ENCODE results near the gene COX5B. TPM values are rescaled to one million over a fixed set of nuclear protein-coding genes. Genes with fewer than 3 reads are reported as not detected.
A peak's percentile ranks its signal among the peaks of the same experiment; 100 is the strongest.

The COX5B gene
- total RNA-seq, 1 donor from 2014 or later = 992 TPM

- DNase-seq (ENCODE audit: low spot score) = no peak
- intact Hi-C loops (cut with DNase I) = loop anchor here (1.0 to 10.0 kb wide), 3 partner anchors 15 to 1582 kb away; no protein-coding TSS in a partner anchor
These were observed 1.1 kb downstream of the COX5B start for GRCh38 chr2:97646977-97647376.

DNA sequence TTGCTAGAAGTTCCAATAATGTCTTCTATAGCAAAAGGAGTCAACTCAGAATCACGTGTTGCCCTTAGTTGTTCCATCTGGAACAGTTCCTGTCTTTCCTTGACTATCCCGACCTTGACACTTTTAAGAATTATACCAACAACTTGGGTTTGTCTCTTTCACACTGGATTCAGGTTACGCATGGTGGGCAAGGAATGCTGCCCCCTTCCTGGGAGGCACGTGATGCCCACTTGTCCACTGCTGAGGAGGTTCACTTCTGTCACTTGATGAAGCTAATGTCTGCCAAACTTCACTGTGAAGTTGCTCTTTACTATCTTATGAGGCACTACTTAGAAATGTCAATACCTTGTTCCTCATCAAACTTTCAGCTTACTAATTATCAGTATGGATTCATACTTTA, 5.3 kb downstream of the COX5B start:
- no peak for DNase-seq (ENCODE audit: low spot score)
- intact Hi-C loops (cut with DNase I) = no loop called here

DNA sequence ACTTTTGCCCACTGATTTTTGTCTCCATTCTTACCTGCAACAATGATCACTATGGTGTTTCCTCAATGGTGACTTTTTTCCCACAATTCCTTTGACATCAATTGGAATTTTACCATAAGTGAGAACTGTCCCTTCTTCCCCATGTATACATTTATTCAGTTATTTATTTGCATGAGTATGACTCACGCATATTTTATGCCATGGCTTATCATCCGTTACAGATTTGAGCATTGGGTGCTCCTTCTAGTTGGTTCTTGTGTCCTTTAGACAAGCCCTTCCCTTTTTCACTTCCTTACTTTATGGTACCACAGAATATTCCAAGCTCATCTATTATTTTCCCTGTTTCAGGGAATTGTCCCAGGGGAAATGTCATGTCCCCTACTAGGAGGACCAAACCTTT, 7.6 kb downstream of the COX5B start:
- intact Hi-C loops (cut with DNase I) = no loop called here
- no peak for DNase-seq (ENCODE audit: low spot score)

- DNase-seq (ENCODE audit: low spot score) = no peak
- intact Hi-C loops (cut with DNase I) = no loop called here
These were observed 8.0 kb downstream of the COX5B start for GRCh38 chr2:97653874-97654273.

DNA sequence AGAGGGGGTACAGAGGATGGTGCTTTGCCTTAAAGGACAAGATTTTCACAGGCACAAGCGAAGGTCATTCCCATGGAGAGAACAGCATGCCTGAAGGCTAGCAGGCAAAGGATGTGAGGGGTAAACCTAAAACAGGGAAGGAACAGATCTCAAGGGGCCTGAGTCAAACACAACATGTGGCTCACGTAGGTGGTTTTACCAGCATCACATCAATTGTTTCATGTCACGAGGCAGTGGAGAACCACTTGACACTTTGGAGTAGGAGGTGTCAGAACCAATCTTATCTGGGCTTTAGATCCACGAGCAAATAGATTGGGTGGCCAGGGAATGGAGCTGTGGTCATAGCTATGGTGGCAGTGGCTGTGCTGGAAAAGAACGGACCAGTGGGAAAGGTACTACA, 8.4 kb downstream of the COX5B start:
- DNase-seq (ENCODE audit: low spot score) = no peak
- intact Hi-C loops (cut with DNase I) = no loop called here

- intact Hi-C loops (cut with DNase I) = no loop called here
- no peak for DNase-seq (ENCODE audit: low spot score)
These were observed 8.9 kb downstream of the COX5B start for GRCh38 chr2:97654791-97655190.

DNA sequence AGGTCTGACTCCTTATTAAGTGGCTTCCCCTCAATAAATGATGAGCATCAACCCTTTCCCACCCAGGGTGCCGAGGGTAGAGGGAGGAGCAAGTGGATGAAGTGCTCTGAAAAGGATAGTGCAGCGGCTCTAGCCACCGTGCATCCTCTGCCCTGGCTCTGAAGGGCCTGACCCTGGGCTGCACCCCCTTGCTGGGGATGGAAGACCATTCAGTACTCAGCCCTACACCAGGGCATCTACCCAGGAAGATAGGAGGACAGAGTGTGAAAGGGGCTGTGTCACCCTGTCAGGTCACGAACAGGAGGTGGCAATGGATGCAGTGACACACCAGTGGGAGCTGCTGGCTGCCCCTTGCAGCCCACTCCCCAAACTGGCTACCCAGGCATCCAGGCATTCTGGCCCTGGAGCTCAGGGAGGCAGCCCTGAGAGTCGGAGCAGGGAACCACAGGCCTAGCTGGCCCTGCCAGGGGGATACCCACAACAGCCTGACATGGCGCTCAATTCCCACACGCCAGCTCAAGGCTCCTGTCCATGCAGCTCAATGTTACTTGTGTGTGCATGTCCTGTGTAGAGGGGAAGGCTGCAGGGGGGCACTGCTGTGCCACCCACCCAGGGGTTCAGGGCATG, 10.4 kb downstream of the COX5B start:
- intact Hi-C loops (cut with DNase I) = no loop called here

GRCh38 chr2:97656905-97657587, 11.2 kb downstream of the COX5B start:
- DNase-seq (ENCODE audit: low spot score) = no peak
- intact Hi-C loops (cut with DNase I) = no loop called here

More for the DNA sequence above, 10.4 kb downstream of the COX5B start:
- no peak for DNase-seq (ENCODE audit: low spot score)

DNA sequence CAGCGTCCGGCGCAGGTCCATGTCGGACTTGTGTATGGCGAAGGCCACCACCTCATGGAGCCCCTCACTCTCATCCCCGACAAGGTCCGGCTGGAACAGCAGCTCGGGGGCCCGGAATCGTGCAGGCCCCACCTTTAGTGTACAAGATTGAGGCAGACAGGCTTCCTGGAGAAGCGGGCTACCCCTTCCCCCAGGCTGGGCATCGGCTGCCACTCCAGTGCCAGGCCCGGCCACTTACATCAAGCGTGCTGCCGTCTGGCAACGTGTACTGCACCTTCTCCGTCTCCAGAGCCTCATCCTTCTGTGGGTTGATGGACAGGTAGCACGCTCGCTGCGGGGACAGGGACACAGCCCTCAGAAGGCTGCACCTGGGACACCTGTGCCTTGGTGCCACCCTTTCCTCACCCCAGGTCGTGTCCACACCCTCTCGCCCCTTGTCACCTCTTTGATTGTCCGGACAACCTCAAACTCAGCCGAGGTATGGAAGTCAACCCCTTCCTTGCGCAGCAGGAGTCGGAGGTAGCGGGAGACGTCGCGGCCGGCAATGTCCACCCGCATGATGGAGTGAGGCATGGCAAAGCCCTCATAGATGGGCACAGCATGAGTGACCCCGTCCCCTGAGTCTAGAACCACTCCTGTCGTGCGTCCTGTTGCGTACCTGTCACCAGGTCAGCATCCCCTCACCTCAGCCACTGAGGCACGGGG, 12.3 kb downstream of the COX5B start:
- intact Hi-C loops (cut with DNase I) = no loop called here
- no peak for DNase-seq (ENCODE audit: low spot score)

DNA sequence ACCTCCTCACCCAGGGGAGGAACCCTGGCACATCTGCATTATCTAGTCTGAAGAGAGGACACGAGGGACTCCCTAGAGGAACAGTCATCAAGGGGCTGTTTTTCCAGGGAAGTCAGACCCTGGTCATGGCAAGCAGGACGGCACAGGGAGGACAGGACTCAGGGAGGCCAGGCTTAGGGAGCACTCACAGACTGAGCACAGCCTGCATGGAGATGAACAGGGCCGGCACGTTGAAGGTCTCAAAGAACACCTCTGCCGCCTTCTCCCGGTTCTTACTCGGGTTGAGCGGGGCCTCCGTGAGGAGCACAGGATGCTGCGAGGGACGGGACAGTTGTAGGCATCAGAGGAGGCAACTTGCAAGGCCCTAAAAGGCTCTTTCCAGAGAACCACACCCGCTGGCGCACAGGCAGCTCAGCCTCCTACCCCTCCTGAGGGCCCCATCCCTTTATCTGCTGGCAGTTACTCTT, 12.9 kb downstream of the COX5B start:
- no peak for DNase-seq (ENCODE audit: low spot score)
- intact Hi-C loops (cut with DNase I) = no loop called here

DNA sequence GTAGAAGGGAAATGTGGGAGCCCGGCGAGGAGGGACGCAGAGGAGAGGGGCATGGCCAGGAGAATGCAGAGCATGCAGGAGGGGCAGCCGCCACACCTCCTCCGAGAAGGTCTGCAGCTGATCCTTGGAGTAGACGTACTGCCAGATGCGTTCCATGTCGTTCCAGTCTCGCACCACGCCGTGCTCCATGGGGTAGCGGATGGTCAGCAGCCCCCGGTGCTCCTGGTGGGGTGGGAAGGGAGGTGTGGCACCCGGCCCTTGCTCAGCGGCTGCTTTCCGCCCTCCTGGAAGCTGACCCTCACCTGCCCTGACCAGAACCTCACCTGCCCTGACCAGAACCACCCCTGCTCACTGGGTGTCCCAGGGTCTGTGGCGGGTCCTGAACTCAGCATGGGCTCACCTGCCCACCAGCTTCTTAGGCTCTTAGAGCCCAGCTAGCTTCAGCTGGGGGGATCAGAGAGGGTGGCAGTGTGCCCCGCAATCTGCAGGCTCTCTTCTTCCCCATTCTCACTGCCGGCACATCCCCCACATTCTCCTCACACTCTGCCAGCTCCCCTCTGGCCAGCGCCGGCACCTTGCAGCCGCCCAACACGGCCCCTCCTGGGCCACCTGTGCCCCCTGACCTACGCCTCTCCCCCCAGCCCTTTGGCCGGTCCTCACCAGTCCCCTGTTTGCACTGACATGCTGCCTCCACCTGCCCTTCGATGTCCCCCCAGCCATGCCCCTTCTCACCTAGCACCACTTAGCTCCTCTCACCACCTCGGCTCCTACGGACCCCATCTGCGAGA, 13.6 kb downstream of the COX5B start:
- no peak for DNase-seq (ENCODE audit: low spot score)
- intact Hi-C loops (cut with DNase I) = no loop called here

GRCh38 chr2:97660044-97660774, 14.3 kb downstream of the COX5B start:
- intact Hi-C loops (cut with DNase I) = no loop called here
- DNase-seq (ENCODE audit: low spot score) = no peak

- intact Hi-C loops (cut with DNase I) = no loop called here
- DNase-seq (ENCODE audit: low spot score) = no peak
These were observed 15.0 kb downstream of the COX5B start for GRCh38 chr2:97660775-97661389.

DNA sequence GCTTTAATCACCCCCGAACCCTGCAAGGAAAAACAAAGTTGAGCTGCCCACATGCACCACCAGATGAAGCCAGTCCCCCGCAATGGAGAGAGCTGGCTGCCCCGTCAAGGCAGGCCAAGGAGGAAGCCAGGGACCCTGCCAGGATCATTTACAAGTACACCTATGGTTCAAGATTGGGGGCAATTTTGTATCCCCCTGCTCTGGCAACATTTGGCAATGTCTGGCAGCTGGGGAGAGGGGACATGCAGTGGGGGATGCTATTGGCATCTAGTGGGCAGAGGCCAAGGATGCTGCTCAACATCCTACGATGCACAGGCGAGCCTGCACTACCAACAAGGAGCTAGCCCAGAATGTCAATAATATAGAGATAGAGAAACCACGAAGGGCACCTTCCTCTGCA, 16.1 kb downstream of the COX5B start:
- DNase-seq (ENCODE audit: low spot score) = no peak
- intact Hi-C loops (cut with DNase I) = loop anchor here (1.0 kb wide), 1 partner anchor 16 kb away; the partner anchor contains the start of gene COX5B

DNA sequence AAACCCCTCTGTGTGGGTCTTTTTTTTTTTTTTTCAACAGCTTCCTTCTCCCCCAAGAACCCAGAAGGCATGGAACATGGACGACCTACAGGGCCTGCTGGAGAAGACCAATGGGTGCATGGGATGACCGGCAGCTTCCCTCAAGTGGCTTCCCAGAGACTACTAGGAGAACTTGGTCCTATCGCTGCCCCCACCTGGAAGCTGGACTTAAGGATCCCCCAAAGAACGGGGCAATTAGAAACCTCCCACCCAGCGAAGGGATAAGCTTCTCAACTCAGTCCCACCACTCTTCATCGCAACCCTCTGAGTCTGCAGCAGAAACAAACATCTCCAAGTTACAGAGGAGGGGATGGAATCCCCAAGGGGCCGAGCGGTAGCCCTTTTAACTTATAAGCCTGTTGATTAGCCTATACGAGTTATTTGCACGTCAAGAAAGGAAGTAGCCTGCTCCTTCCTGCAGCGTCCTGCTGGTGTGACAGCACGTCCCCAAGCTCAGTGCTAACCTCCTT, 16.6 kb downstream of the COX5B start:
- intact Hi-C loops (cut with DNase I) = loop anchor here (1.0 kb wide), 1 partner anchor 16 kb away; the partner anchor contains the start of gene COX5B
- no peak for DNase-seq (ENCODE audit: low spot score)

DNA sequence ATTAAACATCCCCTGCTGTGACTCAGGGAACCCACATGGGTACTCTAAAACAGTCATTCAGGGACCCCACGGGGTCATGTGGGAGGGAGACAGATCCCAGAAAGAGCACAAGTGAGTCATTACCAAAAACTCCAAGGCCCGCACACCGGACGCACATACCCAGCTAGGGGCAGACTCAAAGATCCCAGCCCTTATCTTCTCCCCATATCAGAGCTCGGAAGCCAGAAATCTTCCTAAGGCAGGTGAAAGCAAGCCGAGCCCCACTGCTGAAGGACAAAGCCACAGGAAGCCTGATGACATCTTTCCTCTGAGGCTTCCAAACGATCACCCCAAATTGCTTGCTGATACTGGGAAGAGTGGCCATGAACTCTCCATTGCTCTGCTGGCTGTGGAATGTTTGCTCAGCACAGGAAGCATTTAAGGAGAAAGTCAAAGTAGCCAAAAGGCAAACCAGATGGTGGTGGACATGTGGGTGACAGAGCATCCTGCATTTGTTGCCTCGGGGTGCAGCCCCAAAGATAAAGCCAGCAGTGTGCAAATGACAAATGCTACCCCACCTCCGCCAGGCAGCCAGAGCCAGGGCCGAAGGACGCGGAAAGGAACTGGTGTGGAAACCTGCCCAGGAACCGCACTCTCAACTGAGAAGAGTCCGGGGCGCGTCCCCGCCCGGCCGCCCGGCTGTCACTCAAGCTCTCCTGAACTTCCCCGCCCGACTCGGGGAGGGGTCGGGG, 17.2 kb downstream of the COX5B start:
- peak; percentile 91 for DNase-seq (ENCODE audit: low spot score)
- intact Hi-C loops (cut with DNase I) = loop anchor here (1.0 kb wide), 1 partner anchor 17 kb away; the partner anchor contains the start of gene COX5B

DNA sequence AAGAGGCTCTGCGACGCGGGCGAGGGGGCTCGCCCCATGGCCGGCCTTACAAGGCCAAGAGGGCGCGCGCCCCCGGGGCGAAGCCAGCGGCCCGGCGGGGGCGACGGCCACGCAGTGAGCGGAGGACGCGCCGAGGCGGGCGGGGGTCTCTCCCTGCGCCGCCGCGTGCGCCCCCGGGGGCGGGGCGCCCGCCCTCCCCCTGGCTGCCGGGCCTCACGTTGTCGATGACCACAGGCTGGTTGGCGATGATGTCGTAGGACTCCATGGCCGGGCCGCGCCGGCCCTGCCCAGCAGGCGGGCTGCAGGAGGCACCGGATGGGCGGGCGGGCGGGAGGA, 17.7 kb downstream of the COX5B start:
- intact Hi-C loops (cut with DNase I) = no loop called here
- no peak for DNase-seq (ENCODE audit: low spot score)
